Lower lobe of right lung (tissue), 2 donors: Measurements from ENCODE around the gene ZNF575. TPM values are rescaled to one million over a fixed set of nuclear protein-coding genes. Genes with fewer than 3 reads are reported as not detected.
"Not testable (repeated sequence)": the region's sequence is repeated elsewhere in the genome, so short reads cannot be mapped to it uniquely, and the experiment has no call there.

Experiments used
- ATAC-seq, 2 donors: fragments of 200-7000 bp; cut with Tn5 transposase; one replicate each; pipeline ENCODE4 v1.9.1; 2020 to 2022; ENCODE audit warnings: mild to moderate bottlenecking in 2 of 2, moderate library complexity in 2 of 2
- DNase-seq: peaks from one replicate; pipeline ENCODE4 v3.0.0-alpha.2; 2020
- H3K27ac ChIP-seq: fragments of 200-600 bp; one replicate; pipeline ENCODE4 v1.8.0; 2022
- H3K27me3 ChIP-seq: fragments of 200-600 bp; one replicate; pipeline ENCODE4 v1.8.0; 2022; ENCODE audit warnings: low read depth
- H3K36me3 ChIP-seq: fragments of 200-600 bp; one replicate; pipeline ENCODE4 v1.8.0; 2022; ENCODE audit warnings: mild to moderate bottlenecking
- H3K4me1 ChIP-seq: fragments of 200-600 bp; one replicate; pipeline ENCODE4 v1.8.0; 2022
- H3K4me3 ChIP-seq: fragments of 200-600 bp; one replicate; pipeline ENCODE4 v1.8.0; 2022; ENCODE audit warnings: mild to moderate bottlenecking
- H3K9me3 ChIP-seq: fragments of 200-600 bp; one replicate; pipeline ENCODE4 v1.8.0; 2022
- intact Hi-C: fragments of 100-400 bp; cut with DNase I; formaldehyde crosslinking; loops from one replicate; pipeline ENCODE4 v1.11.0; 2022
- total RNA-seq: library from RNA; stranded (reverse); fragmentation: NEBNext Ultra II Directional; extraction: Animal tissue kit (Norgen Biotek cat#: 25700); gene quantifications from one replicate; pipeline ENCODE4 v1.2.1, GENCODE V29; 2021
- TF ChIP-seq, protein P1 (sequence below): fragments of 200-600 bp; IDR thresholded peaks from one replicate; pipeline ENCODE4 v1.8.0; 2022; ENCODE audit warnings: antibody characterized with exemption, mild to moderate bottlenecking
- donor health status: DM: no; HTN: yes; CAD: no; lungs with severe emphysema.

Gene ZNF575
- total RNA-seq, 1 donor from 2014 or later = 2.8 TPM

DNA sequence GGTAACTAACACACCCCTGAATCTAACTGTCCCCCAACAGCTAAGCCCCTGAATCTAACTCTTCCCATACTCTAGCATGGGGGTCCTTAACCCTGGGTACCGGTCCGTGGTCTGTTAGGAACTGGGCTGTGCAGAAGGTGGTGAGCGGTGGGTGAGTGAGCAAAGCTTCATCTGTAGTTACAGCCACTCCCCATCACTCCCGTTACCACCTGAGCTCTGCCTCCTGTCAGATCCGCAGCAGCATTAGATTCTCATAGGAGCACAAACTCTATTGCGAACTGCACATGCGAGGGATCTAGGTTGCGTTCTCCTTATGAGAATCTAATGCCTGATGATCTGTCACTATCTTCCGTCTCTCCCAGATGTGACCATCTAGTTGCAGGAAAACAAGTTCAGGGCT is 22.3 kb upstream of the ZNF575 start:
- intact Hi-C loops = no loop called here
- Histone ChIP-seq H3K27me3 (no peaks in the 10 kb centered on the region), H3K4me1 (peaks cover 15% of the 10 kb centered on the region), H3K4me3 (no peak overlapping the region), H3K9me3 (no peaks in the 10 kb centered on the region), H3K36me3 (peaks cover 42% of the 10 kb centered on the region), H3K27ac (no peak overlapping the region)
- ATAC-seq = no peak
- TF ChIP-seq, protein P1, sequence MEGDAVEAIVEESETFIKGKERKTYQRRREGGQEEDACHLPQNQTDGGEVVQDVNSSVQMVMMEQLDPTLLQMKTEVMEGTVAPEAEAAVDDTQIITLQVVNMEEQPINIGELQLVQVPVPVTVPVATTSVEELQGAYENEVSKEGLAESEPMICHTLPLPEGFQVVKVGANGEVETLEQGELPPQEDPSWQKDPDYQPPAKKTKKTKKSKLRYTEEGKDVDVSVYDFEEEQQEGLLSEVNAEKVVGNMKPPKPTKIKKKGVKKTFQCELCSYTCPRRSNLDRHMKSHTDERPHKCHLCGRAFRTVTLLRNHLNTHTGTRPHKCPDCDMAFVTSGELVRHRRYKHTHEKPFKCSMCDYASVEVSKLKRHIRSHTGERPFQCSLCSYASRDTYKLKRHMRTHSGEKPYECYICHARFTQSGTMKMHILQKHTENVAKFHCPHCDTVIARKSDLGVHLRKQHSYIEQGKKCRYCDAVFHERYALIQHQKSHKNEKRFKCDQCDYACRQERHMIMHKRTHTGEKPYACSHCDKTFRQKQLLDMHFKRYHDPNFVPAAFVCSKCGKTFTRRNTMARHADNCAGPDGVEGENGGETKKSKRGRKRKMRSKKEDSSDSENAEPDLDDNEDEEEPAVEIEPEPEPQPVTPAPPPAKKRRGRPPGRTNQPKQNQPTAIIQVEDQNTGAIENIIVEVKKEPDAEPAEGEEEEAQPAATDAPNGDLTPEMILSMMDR = no peak
- no peak for DNase-seq

DNA sequence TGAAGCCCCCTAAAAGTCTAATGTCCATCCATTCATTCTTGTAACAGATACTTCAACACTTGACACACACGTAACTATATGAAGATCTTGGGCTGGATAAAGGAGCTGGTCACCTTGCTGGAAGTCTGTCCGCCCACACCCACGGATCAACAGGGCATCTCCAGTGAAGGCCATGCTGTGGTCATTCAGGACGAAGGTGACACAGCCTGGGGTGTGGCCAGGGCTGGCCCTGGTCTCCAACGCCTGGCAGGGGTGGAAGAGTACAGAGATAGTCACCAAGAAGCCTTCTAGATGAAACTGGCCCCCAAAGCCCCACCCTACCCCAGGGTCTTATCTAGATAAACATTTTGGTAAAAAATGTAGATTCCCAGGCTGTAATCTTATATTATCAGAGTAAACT is 21.7 kb upstream of the ZNF575 start:
- TF ChIP-seq, protein P1 = no peak
- no peak for DNase-seq
- Histone ChIP-seq H3K27me3 (no peaks in the 10 kb centered on the region), H3K36me3 (peaks cover 42% of the 10 kb centered on the region), H3K4me3 (no peak overlapping the region), H3K9me3 (no peaks in the 10 kb centered on the region), H3K27ac (no peak overlapping the region), H3K4me1 (peaks cover 15% of the 10 kb centered on the region)
- intact Hi-C loops = no loop called here
- no peak for ATAC-seq

DNA sequence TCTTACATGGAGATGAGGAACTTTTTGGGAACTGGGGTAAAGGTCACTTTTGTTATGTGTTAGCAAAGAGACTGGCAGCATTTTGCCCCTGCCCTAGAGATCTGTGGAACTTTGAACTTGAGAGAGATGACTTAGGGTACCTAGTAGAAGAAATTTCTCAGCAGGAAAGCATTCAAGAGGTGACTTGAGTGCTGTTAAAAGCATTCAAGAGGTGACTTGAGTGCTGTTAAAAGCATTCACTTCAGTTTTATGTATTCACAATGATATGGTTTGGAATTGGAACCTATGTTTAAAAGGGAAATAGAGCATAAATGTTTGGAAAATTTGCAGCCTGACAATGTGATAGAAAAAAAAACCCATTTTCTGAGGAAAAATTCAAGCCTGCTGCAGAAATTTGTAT is 20.6 kb upstream of the ZNF575 start:
- H3K27me3 ChIP-seq, DNase-seq, intact Hi-C loops, H3K9me3 ChIP-seq, H3K27ac ChIP-seq, H3K4me3 ChIP-seq: not testable (repeated sequence)
- Histone ChIP-seq H3K4me1 (peaks cover 15% of the 10 kb centered on the region), H3K36me3 (peaks cover 42% of the 10 kb centered on the region)
- ATAC-seq = peak in 1 of 2 donors; percentile 82

DNA sequence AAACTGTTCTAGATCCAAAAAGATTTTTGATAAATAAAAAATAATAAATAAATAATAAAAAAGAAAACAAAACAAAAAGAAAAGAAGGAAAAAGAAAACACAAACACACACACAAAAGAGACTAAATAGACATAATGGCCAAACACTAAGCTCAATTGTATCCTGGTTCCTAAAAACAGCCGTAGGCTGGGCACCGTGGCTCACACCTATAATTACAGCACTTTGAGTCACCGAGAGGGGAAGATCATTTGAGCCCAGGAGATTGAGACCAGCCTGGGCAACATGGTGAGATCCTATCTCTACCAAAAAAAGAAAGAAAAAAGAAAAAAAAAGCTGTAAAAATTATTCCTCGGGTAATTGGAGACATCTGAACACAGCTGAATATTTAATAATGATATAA is 14.9 kb upstream of the ZNF575 start:
- Histone ChIP-seq H3K9me3 (no peaks in the 10 kb centered on the region), H3K27me3 (no peaks in the 10 kb centered on the region), H3K36me3 (peaks cover 10% of the 10 kb centered on the region), H3K27ac (no peak overlapping the region), H3K4me1 (peaks cover 13% of the 10 kb centered on the region), H3K4me3 (no peak overlapping the region)
- TF ChIP-seq, protein P1 = no peak
- no peak for DNase-seq
- ATAC-seq = no peak
- intact Hi-C loops = loop anchor here (5.0 kb wide), 1 partner anchor 71 kb away; no protein-coding TSS in a partner anchor

DNA sequence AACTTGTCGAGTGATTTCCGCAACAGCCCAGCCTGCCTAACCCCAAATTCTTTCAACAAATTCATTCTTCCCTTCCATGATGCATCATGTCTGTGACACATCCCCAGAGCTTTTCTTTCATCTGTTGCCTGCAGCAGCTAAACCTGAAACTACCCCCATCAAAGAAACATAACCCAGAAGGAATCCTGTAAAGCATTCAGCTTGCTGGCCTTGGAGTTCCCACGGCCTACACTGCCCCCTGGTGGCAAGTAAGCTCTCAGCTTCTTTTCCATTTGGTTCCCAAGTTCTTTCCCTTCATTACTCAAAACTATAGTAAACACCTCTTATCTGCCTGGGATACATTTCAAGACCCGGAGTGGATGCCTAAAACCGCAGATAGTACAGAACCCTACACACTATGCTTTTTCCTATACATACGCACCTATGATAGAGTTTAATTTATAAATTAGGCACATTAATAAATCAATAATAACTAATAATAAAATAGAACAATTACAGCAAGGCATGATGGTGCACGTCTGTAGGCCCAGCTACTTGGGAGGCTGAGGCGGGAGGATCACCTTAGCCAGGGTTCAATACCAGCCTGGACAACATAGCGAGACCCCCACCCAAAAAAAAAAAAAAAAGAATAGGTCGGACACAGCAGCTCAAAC is 13.4 kb upstream of the ZNF575 start:
- H3K9me3 ChIP-seq = no peaks in the 10 kb centered on the region
- no peak overlapping the region for H3K4me3 ChIP-seq
- peak; percentile 84 to 89 for ATAC-seq
- peak; percentile 77 for DNase-seq
- H3K4me1 ChIP-seq = peaks cover 19% of the 10 kb centered on the region
- H3K27ac ChIP-seq = no peak overlapping the region
- H3K27me3 ChIP-seq = no peaks in the 10 kb centered on the region
- intact Hi-C loops = loop anchor here (5.0 kb wide), 1 partner anchor 72 kb away; no protein-coding TSS in a partner anchor
- TF ChIP-seq, protein P1 = peak; percentile 93
- H3K36me3 ChIP-seq = peaks cover 7% of the 10 kb centered on the region

DNA sequence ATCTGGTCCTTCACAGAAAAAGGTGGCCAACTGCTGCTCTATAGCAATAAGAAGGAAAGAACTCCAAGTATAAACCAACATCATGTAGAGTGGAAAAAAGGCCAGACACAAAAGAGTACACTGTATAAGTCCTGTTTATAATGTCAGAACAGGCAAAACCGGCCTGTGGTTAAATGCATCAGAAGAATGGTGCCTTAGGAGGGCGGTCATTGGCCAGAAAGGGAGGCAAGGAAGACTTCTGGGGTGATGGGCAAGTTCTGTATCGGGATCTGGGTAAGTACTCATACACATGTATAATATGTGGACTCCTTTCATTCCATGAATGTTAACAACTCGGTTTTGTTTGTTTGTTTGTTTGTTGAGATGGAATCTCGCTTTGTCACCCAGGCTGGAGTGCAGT is 10.1 kb upstream of the ZNF575 start:
- no peaks in the 10 kb centered on the region for H3K9me3 ChIP-seq
- DNase-seq (no peak), ATAC-seq (no peak)
- H3K4me1 ChIP-seq = peaks cover 42% of the 10 kb centered on the region
- H3K27me3 ChIP-seq = no peaks in the 10 kb centered on the region
- H3K27ac ChIP-seq = no peak overlapping the region
- TF ChIP-seq, protein P1 = no peak
- H3K4me3 ChIP-seq = no peak overlapping the region
- intact Hi-C loops = no loop called here
- H3K36me3 ChIP-seq = no peaks in the 10 kb centered on the region

DNA sequence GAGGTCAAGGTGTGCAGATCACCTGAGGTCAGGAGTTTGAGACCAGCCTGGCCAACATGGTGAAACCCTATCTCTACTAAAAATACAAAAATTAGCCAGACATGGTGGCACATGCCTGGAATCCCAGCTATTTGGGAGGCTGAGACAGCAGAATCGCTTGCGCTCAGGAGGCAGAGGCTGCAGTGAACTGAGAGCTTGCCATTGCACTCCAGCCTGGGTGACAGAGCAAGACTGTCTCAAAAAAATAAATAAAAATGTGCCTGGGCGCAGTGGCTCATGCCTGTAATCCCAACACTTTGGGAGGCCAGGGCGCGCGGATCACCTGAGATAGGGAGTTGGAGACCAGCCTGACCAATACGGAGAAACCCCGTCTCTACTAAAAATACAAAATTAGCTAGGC is 9.3 kb upstream of the ZNF575 start:
- peaks cover 42% of the 10 kb centered on the region for H3K4me1 ChIP-seq
- ATAC-seq, DNase-seq, H3K27me3 ChIP-seq, H3K36me3 ChIP-seq, intact Hi-C loops, H3K9me3 ChIP-seq, H3K4me3 ChIP-seq, H3K27ac ChIP-seq: not testable (repeated sequence)
